HG03175 (cell line): Measurements from ENCODE around the gene POGK.
A peak's percentile ranks its signal among the peaks of the same experiment; 100 is the strongest.
"Not testable (repeated sequence)": the region's sequence is repeated elsewhere in the genome, so short reads cannot be mapped to it uniquely, and the experiment has no call there.

Experiments used
- ATAC-seq: cut with Tn5 transposase; IDR thresholded peaks from one replicate; pipeline ENCODE4 v1.9.1; 2021; ENCODE audit warnings: mild to moderate bottlenecking, moderate library complexity; ENCODE audit not compliant: unreplicated experiment

Gene POGK

GRCh38 chr1:166838766-166839599 is at the start of gene POGK:
Gene POGK (plus strand): TSS chr1:166839475. CDS start chr1:166840957, 1,482 bp downstream.
- peak; percentile 93 for ATAC-seq

- no peak for ATAC-seq
These were observed 42.5 kb upstream of the POGK start for GRCh38 chr1:166796620-166797236.

GRCh38 chr1:166808952-166809351 is 30.3 kb upstream of the POGK start:
- ATAC-seq = no peak

GRCh38 chr1:166811691-166812090 is 27.6 kb upstream of the POGK start:
- no peak for ATAC-seq

- ATAC-seq = no peak
These were observed 25.6 kb upstream of the POGK start for GRCh38 chr1:166813508-166814223.

- no peak for ATAC-seq
These were observed 24.7 kb upstream of the POGK start for GRCh38 chr1:166814611-166815010.

- ATAC-seq = no peak
These were observed 19.3 kb upstream of the POGK start for GRCh38 chr1:166819974-166820373.

- no peak for ATAC-seq
These were observed 16.9 kb upstream of the POGK start for GRCh38 chr1:166822385-166822784.

- no peak for ATAC-seq
These were observed 11.8 kb upstream of the POGK start for GRCh38 chr1:166827426-166827825.

- ATAC-seq = not testable (repeated sequence)
These were observed 9.5 kb upstream of the POGK start for GRCh38 chr1:166829762-166830161.

GRCh38 chr1:166836733-166837132 is 2.5 kb upstream of the POGK start:
- ATAC-seq = no peak

GRCh38 chr1:166839600-166840308 is 479 bp downstream of the POGK start:
- peak; percentile 39 for ATAC-seq

- ATAC-seq = no peak
These were observed 1.3 kb downstream of the POGK start for GRCh38 chr1:166840309-166841274.

GRCh38 chr1:166843322-166843721 is 4.0 kb downstream of the POGK start:
- no peak for ATAC-seq

- no peak for ATAC-seq
These were observed 4.7 kb downstream of the POGK start for GRCh38 chr1:166843769-166844596.

- no peak for ATAC-seq
These were observed 5.5 kb downstream of the POGK start for GRCh38 chr1:166844791-166845190.

- no peak for ATAC-seq
These were observed 8.9 kb downstream of the POGK start for GRCh38 chr1:166848193-166848592.

GRCh38 chr1:166849135-166849534 is 9.9 kb downstream of the POGK start:
- no peak for ATAC-seq

- no peak for ATAC-seq
These were observed 13.6 kb downstream of the POGK start for GRCh38 chr1:166852918-166853317.
